ENCODE data around the gene CNGA1.

CNGA1 gene

DNA sequence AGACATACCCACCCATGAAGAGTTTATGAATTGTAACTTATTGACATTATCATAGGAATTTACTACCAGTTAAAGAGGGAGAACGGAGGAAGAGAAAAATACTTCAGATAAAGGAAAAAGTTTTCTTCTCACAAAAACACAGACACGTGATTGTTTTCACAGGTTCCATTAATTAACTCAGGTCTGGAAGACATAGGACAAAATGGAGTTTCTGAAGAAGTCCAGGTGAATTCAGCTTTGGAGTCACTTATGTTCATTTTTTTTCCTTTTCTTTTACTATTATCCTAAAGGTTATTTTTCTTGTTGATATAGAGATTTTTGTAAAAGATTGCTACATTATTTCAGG lies 20.6 kb upstream of the CNGA1 start:
- peak overlapping the region; percentile 98 for H3K27ac Mint-ChIP-seq
- peaks cover 10% of the 10 kb centered on the region for H3K9me3 Mint-ChIP-seq
- peak overlapping the region; percentile 68 for H3K4me3 Mint-ChIP-seq
- H3K27me3 Mint-ChIP-seq, result no peaks in the 10 kb centered on the region
- H3K36me3 Mint-ChIP-seq, result peaks cover 15% of the 10 kb centered on the region
- H3K4me1 Mint-ChIP-seq, result peaks cover 71% of the 10 kb centered on the region

- Mint-ChIP-seq H3K4me1 (peaks cover 61% of the 10 kb centered on the region), H3K9me3 (peaks cover 10% of the 10 kb centered on the region), H3K4me3 (peak overlapping the region; percentile 80), H3K27me3 (no peaks in the 10 kb centered on the region), H3K27ac (peak overlapping the region; percentile 98), H3K36me3 (peaks cover 15% of the 10 kb centered on the region)
Measured at GRCh38 chr4:48035952-48036351, 19.5 kb upstream of the CNGA1 start.

DNA sequence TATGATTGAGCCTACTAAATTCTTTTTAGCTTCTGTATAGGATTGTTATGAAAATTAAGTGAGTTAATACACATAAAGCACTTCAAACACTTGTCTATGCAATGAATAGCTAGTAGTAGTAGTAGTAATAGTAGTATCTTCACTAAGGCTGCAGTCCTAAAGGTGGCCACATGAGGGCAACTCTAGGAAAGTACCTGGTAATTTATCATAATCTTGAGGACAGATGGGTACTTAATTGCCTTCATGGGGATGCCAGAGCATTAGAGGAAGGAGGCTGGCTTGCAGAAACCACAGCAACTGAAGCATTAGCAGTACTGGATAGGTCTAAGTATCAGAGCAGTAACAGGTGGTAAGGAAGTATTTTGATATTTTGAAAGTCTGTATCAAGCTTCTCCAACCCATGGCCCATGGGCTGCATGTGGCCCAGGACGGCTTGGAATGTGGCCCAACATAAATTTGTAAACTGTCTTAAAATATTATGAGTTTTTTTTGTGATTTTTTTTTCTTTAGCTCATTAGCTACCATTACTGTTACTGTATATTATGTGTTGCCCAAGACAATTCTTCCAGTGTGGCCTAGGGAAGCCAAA lies 17.4 kb upstream of the CNGA1 start:
- H3K36me3 Mint-ChIP-seq, result peaks cover 14% of the 10 kb centered on the region
- H3K4me3 Mint-ChIP-seq, result no peak overlapping the region
- peaks cover 10% of the 10 kb centered on the region for H3K9me3 Mint-ChIP-seq
- H3K27ac Mint-ChIP-seq, result peak overlapping the region; percentile 98
- H3K27me3 Mint-ChIP-seq, result no peaks in the 10 kb centered on the region
- peaks cover 54% of the 10 kb centered on the region for H3K4me1 Mint-ChIP-seq

- Mint-ChIP-seq H3K36me3 (peaks cover 12% of the 10 kb centered on the region), H3K27ac (peak overlapping the region; percentile 98), H3K4me3 (no peak overlapping the region), H3K4me1 (peaks cover 54% of the 10 kb centered on the region), H3K27me3 (no peaks in the 10 kb centered on the region), H3K9me3 (peaks cover 10% of the 10 kb centered on the region)
Measured at GRCh38 chr4:48033412-48033811, 16.9 kb upstream of the CNGA1 start.

GRCh38 chr4:48032721-48033120 lies 16.2 kb upstream of the CNGA1 start:
- Mint-ChIP-seq H3K27ac (no peak overlapping the region), H3K9me3 (peaks cover 10% of the 10 kb centered on the region), H3K27me3 (no peaks in the 10 kb centered on the region), H3K36me3 (peaks cover 12% of the 10 kb centered on the region), H3K4me1 (peaks cover 56% of the 10 kb centered on the region), H3K4me3 (no peak overlapping the region)

DNA sequence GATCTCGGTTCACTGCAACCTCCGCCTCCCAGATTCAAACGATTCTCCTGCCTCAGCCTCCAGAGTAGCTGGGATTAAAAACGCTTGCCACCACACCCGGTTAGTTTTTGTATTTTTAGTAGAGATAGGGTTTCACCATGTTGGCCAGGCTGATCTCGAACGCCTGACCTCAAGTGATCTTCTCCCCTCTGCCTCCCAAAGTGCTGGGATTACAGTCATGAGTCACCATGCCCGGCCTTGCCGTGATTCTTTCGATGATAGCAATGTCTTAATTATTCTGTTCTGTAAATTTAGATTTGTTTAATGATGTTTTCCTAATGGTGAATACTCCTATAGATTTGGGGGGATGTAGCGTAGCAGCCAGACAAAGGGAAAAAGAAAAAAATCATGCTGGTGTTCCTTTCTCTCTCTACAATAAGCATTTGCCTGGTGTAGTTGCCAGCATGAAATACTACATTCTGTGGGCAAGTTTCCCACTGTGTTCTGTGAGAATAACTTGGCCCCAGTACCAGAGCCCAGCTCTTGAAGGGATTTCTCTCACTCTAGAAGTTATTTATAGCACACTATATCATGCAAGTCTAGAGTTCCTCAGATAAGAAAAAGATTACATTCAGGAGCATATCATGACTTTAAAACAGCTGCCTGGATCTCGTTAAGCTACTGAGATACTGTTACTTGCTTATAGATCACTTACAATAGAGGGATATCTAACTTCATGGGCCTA lies 15.5 kb upstream of the CNGA1 start:
- peaks cover 54% of the 10 kb centered on the region for H3K4me1 Mint-ChIP-seq
- H3K4me3 Mint-ChIP-seq, result no peak overlapping the region
- peaks cover 10% of the 10 kb centered on the region for H3K36me3 Mint-ChIP-seq
- peak overlapping the region; percentile 38 for H3K27ac Mint-ChIP-seq
- peaks cover 10% of the 10 kb centered on the region for H3K9me3 Mint-ChIP-seq
- no peaks in the 10 kb centered on the region for H3K27me3 Mint-ChIP-seq

DNA sequence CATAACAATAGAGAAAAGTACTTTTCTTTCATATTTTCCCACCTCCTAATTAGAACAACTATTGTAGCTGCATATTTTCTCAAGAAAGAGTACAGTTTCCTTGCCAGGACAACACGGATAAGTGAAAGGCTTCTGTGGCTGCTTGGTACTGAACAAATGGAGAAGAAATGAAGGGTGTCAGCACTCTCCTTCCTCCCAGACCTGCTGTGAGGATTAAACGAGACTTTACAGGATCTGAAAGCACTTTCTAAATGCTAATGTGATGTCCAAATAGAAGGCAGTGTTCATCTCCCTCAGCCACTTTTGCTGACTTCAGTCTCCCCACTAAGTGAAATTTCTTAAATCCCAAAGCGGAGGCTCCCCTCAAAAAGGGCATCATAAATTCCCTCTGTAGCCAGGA lies 14.0 kb upstream of the CNGA1 start:
- Mint-ChIP-seq H3K9me3 (peaks cover 3% of the 10 kb centered on the region), H3K4me3 (no peak overlapping the region), H3K36me3 (peaks cover 9% of the 10 kb centered on the region), H3K4me1 (peaks cover 39% of the 10 kb centered on the region), H3K27me3 (no peaks in the 10 kb centered on the region), H3K27ac (no peak overlapping the region)

GRCh38 chr4:48028696-48029095 lies 12.2 kb upstream of the CNGA1 start:
- Mint-ChIP-seq H3K4me1 (peaks cover 21% of the 10 kb centered on the region), H3K27me3 (no peaks in the 10 kb centered on the region), H3K27ac (no peak overlapping the region), H3K36me3 (peaks cover 8% of the 10 kb centered on the region), H3K9me3 (no peaks in the 10 kb centered on the region), H3K4me3 (no peak overlapping the region)

- Mint-ChIP-seq H3K27me3 (peaks cover 2% of the 10 kb centered on the region), H3K9me3 (no peaks in the 10 kb centered on the region), H3K27ac (no peak overlapping the region), H3K36me3 (peaks cover 8% of the 10 kb centered on the region), H3K4me1 (peaks cover 15% of the 10 kb centered on the region), H3K4me3 (no peak overlapping the region)
Measured at GRCh38 chr4:48027653-48028052, 11.2 kb upstream of the CNGA1 start.

DNA sequence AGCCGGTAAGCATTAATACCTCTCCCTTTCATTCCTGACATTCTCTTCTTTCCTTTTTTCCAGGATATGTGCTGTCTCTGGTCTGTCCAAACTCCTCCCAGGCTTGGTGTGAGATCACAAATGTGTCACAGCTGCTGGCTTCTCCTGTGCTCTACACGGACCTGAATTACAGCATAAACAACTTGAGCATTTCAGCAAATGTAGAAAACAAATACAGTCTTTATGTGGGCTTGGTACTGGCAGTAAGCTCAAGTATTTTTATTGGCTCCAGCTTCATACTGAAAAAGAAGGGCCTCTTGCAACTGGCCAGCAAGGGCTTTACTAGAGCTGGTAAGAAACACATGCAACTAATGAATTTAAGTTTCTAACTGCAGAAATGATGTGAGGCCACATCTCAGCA lies 8.5 kb upstream of the CNGA1 start:
- Mint-ChIP-seq H3K27me3 (peaks cover 2% of the 10 kb centered on the region), H3K4me3 (no peak overlapping the region), H3K36me3 (peaks cover 11% of the 10 kb centered on the region), H3K27ac (no peak overlapping the region), H3K4me1 (peaks cover 30% of the 10 kb centered on the region), H3K9me3 (no peaks in the 10 kb centered on the region)

- H3K27ac Mint-ChIP-seq, result no peak overlapping the region
- peaks cover 11% of the 10 kb centered on the region for H3K36me3 Mint-ChIP-seq
- no peaks in the 10 kb centered on the region for H3K9me3 Mint-ChIP-seq
- peaks cover 33% of the 10 kb centered on the region for H3K4me1 Mint-ChIP-seq
- H3K27me3 Mint-ChIP-seq, result peaks cover 2% of the 10 kb centered on the region
- H3K4me3 Mint-ChIP-seq, result no peak overlapping the region
Measured at GRCh38 chr4:48024522-48024921, 8.0 kb upstream of the CNGA1 start.

GRCh38 chr4:48022192-48022799 lies 5.8 kb upstream of the CNGA1 start:
- Mint-ChIP-seq H3K9me3 (no peaks in the 10 kb centered on the region), H3K27me3 (peaks cover 2% of the 10 kb centered on the region), H3K27ac (peak overlapping the region; percentile 73), H3K36me3 (peaks cover 11% of the 10 kb centered on the region), H3K4me3 (no peak overlapping the region), H3K4me1 (peaks cover 27% of the 10 kb centered on the region)

- H3K9me3 Mint-ChIP-seq, result no peaks in the 10 kb centered on the region
- peaks cover 28% of the 10 kb centered on the region for H3K4me1 Mint-ChIP-seq
- H3K36me3 Mint-ChIP-seq, result peaks cover 8% of the 10 kb centered on the region
- H3K27ac Mint-ChIP-seq, result peak overlapping the region; percentile 76
- H3K4me3 Mint-ChIP-seq, result peak overlapping the region; percentile 39
- peaks cover 2% of the 10 kb centered on the region for H3K27me3 Mint-ChIP-seq
Measured at GRCh38 chr4:48021100-48021499, 4.6 kb upstream of the CNGA1 start.

DNA sequence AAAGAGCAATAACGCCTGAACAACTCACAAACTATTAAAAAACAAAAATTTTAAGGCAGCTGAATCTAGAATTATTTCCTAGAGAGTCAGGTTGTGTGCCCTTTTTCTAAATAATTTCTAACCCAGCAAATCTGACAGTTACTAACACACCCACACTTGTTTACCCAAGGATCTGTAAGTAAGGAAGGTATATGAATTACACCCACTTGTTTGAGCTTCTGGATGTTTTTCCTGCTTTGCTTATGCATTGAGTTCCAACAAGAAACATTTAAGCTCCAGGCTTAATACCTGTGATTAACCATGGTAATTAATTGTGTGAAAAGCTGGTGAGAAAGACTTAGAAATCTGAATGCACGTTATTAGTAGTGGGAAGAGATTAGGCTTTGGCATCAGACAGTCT lies 1.6 kb upstream of the CNGA1 start:
- no peak overlapping the region for H3K27ac Mint-ChIP-seq
- no peaks in the 10 kb centered on the region for H3K27me3 Mint-ChIP-seq
- peaks cover 32% of the 10 kb centered on the region for H3K4me1 Mint-ChIP-seq
- no peaks in the 10 kb centered on the region for H3K9me3 Mint-ChIP-seq
- H3K4me3 Mint-ChIP-seq, result peak overlapping the region; percentile 23
- peaks cover 3% of the 10 kb centered on the region for H3K36me3 Mint-ChIP-seq

- peak overlapping the region; percentile 61 for H3K27ac Mint-ChIP-seq
- peak overlapping the region; percentile 93 for H3K4me3 Mint-ChIP-seq
- H3K9me3 Mint-ChIP-seq, result no peaks in the 10 kb centered on the region
- peaks cover 3% of the 10 kb centered on the region for H3K36me3 Mint-ChIP-seq
- no peaks in the 10 kb centered on the region for H3K27me3 Mint-ChIP-seq
- peaks cover 29% of the 10 kb centered on the region for H3K4me1 Mint-ChIP-seq
Measured at GRCh38 chr4:48017108-48017571, 659 bp upstream of the CNGA1 start.

DNA sequence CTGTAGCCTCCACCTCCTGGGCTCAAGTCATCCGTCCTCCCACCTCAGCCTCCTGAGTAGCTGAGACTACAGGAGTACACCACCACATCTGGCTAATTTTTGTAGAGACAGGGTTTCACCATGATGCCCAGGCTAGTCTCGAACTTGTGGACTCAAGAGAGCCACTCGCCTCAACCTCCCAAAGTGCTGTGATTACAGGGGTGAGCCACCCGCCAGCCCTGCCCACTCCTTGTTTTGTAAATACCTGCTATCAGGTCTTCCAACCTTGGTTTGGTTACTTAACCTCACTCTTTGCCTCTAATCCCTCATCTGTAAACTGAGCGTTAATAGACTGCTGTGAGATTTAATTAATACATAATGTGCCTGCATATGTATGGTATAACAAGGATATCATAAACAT lies 803 bp downstream of the CNGA1 start:
- Mint-ChIP-seq H3K9me3 (no peaks in the 10 kb centered on the region), H3K36me3 (peaks cover 2% of the 10 kb centered on the region), H3K27me3 (peaks cover under 1% of the 10 kb centered on the region), H3K27ac (no peak overlapping the region), H3K4me1 (peaks cover 18% of the 10 kb centered on the region), H3K4me3 (peak overlapping the region; percentile 93)
